GM10266 (cell line): ENCODE measurements around the gene RPS21.

Experiments
- DNase-seq: peaks from one replicate; pipeline ENCODE4 v3.0.0; 2012; ENCODE audit errors: extremely low spot score
- CTCF ChIP-seq: IDR thresholded peaks from 2 replicates; pipeline ENCODE4 v1.5.1; 2012; ENCODE audit warnings: mild to moderate bottlenecking, low read depth; ENCODE audit not compliant: control insufficient read depth, insufficient read depth; ENCODE audit errors: missing control alignments

RPS21 gene

GRCh38 chr20:62358171-62359042, 28.5 kb upstream of the RPS21 start:
- TF ChIP-seq CTCF, result no peak
- no peak for DNase-seq

GRCh38 chr20:62359043-62359490, 27.8 kb upstream of the RPS21 start:
- no peak for TF ChIP-seq CTCF
- DNase-seq, result no peak

GRCh38 chr20:62359491-62360121, 27.3 kb upstream of the RPS21 start:
- TF ChIP-seq CTCF, result no peak
- no peak for DNase-seq

GRCh38 chr20:62360854-62361798, 25.8 kb upstream of the RPS21 start:
- DNase-seq, result no peak
- no peak for TF ChIP-seq CTCF

- DNase-seq, result no peak
- no peak for TF ChIP-seq CTCF
Observed at GRCh38 chr20:62361799-62362589, 24.9 kb upstream of the RPS21 start.

- TF ChIP-seq CTCF, result no peak
- DNase-seq, result no peak
Observed at GRCh38 chr20:62362590-62362940, 24.3 kb upstream of the RPS21 start.
